GM18502 (cell line): ENCODE data around the gene S100A5.
A peak's percentile ranks its signal among the peaks of the same experiment; 100 is the strongest.
"Not testable (repeated sequence)": the region's sequence is repeated elsewhere in the genome, so short reads cannot be mapped to it uniquely, and the experiment has no call there.

Experiments used
- ATAC-seq: cut with Tn5 transposase; IDR thresholded peaks from one replicate; pipeline ENCODE4 v1.9.1; 2021; ENCODE audit warnings: mild to moderate bottlenecking; ENCODE audit not compliant: unreplicated experiment, poor library complexity

S100A5 gene

GRCh38 chr1:153567621-153568366, 27.1 kb upstream of the S100A5 start:
- ATAC-seq, result no peak

GRCh38 chr1:153566414-153567371, 26.0 kb upstream of the S100A5 start:
- peak; percentile 45 for ATAC-seq

GRCh38 chr1:153565529-153566374, 25.0 kb upstream of the S100A5 start, which contains the start of gene S100A2:
TSS of gene S100A2 (minus strand) at chr1:153565844. CDS start at chr1:153563877, 1,967 bp downstream.
- ATAC-seq, result peak; percentile 53

GRCh38 chr1:153563991-153564390, 23.3 kb upstream of the S100A5 start:
- no peak for ATAC-seq

- no peak for ATAC-seq
These were observed 22.8 kb upstream of the S100A5 start for GRCh38 chr1:153563483-153563901.

DNA sequence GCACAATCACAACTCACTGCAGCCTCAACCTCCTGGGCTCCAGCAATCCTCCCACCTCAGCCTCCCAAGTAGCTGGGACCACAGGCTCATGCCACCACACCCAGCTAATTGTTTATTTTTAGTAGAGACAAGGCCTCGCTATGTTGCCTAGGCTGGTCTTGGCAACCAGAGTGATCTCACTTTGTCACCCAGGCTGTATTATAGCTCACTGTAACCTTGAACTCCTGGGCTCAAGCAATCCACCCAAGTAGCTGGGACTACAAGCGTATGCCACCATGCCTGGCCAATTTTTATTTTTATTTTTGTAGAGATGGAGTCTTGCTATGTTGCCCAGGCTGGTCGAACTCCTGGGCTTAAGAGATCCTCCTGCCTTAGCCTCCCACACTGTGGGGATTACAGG, 21.3 kb upstream of the S100A5 start:
- not testable (repeated sequence) for ATAC-seq

DNA sequence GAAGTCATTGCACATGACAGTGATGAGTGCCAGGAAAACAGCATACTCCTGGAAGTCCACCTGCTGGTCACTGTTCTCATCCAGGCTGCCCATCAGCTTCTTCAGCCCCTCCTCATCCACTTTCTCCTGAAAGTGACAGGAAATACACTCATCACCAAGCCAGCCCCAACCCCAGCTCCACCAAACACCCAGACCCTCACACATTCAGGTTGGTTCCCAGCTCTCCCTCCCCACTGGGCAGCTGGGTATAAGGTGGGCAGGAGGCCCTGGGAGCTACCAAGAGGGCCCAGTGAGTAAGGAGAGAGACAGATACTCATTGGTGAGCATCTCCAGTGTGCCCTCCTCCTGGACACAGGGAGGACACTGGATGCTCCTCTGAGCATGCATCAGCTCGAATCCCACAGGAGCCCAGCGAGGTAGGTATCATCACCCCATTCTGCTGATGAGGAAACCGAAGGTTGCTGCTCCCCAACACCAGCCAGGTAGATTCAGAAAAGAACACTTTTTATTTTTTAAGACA, 20.8 kb upstream of the S100A5 start:
- ATAC-seq, result no peak

DNA sequence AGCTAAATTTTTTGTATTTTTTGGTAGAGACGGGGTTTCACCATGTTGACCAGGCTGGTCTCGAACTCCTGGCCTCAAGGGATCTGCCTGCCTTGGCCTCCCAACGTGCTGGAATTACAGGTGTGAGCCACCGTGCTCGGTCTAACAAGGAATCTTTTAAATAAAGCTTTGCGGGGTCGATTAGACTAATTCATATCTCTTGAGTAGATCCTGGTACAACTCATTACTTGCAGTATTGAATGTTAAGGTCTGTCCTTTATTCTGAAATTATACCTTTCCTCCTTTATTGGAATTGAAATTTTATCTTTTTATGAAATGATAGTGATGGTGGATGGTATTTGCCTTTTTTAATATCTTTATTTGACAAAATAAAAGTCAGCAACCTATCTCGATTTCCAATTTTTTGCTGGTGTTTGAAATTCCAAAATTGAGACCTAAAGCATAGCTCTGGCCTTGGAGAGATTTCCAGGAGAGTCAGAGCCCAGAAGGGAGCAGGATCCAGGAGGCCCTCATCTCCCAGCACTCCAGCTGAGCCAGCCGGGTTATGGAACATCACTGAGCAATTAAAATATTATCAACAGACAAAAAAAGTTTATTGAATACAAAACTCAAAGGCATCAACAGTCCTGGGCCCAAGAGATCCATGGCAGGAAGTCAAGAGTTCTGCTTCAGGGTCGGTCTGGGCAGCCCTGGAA, 20.2 kb upstream of the S100A5 start:
- ATAC-seq, result no peak

DNA sequence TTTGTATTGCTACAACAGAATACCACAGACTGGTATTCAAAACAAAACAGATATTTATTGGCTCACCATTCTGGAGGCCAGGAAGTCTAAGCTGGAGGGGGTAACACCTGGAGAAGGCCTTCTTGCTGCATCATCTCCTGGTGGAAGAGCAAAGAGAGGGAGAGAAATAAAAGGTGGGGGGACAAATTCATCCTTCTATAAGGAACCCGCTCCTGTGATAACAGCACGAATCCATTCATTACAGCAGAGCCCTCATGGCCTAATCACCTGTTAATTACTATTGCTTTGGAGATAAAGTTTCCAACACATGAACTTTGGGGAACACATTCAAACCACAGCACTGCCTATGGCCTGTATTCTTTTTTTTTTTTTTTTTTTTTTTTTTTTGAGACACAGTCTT, 19.5 kb upstream of the S100A5 start:
- ATAC-seq, result no peak

DNA sequence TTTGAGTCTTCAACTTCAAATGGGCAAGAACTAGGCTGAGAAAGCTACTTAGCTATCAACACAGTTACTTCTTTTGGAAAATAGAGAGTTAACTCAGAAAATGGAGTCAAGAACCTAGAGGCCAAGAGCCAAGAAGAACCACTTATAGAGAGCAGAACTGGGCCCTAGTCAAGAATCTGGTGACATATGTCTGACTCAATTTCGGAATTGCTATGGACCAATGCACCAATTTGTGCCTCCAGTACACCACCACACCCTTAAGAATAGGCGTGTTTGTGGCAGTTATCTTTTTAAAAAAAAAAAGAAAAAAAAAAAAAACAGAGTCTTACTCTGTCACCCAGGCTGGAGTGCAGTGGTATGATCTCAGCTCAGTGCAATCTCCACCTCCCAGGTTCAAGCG, 17.1 kb upstream of the S100A5 start:
- no peak for ATAC-seq

DNA sequence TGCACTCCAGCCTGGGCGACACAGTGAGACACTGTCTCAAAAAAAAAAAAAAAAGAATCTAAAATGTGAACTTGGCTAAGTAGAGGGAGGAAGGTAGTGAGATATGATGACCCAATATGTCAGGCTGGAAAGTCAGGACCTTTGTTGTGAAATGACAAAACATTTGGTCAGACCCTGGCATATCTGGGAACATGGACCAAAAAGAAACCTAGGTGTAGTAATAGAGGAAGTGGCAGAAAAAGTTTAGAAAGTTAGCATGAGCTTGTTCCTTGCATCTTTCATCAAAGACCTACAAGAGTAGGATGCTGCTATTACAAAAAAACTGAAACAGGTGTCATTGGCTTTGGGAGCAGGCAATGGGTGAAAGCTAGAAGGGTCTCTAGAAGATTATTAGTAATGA, 15.6 kb upstream of the S100A5 start:
- ATAC-seq, result no peak

GRCh38 chr1:153553830-153554541, 13.3 kb upstream of the S100A5 start:
- no peak for ATAC-seq

GRCh38 chr1:153553096-153553495, 12.4 kb upstream of the S100A5 start:
- no peak for ATAC-seq

GRCh38 chr1:153552335-153552734, 11.6 kb upstream of the S100A5 start:
- ATAC-seq, result no peak

GRCh38 chr1:153550827-153551500, 10.2 kb upstream of the S100A5 start:
- ATAC-seq, result no peak

DNA sequence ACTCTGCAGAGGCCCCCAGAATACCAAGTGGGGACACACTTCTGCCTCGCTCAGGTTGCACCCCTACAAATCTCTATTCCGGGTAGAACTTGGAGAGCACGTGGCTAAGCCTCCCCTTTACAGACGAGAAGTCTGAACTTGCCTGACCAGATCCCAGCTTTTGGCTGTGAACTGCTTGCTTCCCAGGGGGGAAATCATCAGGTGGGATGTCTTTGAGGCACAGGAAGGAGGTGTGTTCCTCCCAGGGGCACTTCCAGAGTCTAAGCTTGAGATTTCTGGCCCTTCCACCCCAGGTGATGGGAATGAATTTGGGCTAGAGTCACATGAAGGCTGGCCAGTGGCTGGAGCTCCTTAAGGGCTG, 9.6 kb upstream of the S100A5 start:
- no peak for ATAC-seq

DNA sequence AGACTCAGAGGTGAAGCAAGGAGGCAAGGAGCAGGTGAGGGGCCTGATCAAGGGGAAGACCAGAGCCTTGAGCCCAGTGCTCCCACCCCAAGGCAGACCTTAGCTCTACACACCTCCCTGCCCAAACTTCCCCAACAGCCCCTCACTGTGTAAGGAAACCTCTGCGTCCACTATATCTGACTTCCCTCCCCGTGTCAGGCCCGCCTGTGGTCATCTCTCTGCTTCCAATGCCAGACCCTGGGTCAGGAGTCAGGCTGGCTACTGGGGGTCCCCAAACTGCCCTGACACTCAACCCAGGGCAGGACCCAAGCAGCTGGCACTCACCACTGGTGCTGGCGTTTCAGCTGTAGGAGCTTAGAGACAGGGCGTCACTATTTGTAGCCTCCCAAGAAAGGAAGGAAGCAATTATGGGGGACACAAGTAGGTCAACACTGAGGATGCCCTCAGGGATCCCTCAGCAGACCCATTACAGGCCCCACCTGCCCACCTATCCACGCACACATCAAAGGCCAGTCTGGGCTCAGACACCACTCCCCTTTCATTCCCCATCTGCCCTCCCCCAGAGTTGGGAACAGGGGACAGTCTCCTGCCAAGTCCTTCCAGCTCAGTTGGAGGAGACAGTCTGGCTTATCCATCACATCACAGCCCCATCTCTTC, 9.1 kb upstream of the S100A5 start:
- no peak for ATAC-seq
